Neuronal stem cell (in vitro differentiated cells): Measurements from ENCODE around the gene LRPPRC.

Source experiments
- DNase-seq: peaks from one replicate; pipeline ENCODE4 v3.0.0-alpha.2; 2013; ENCODE audit warnings: low spot score
- H2AFZ ChIP-seq: one replicate; pipeline ENCODE4 v1.6.1; 2013; ENCODE audit warnings: mild to moderate bottlenecking, low read length, inconsistent platforms
- H2AK5ac ChIP-seq: 2 replicates; pipeline ENCODE4 v1.6.1; 2013; ENCODE audit warnings: low read depth, mild to moderate bottlenecking, inconsistent platforms, low read length, moderate library complexity, mixed read lengths
- H2BK120ac ChIP-seq: 2 replicates; pipeline ENCODE4 v1.6.1; 2013; ENCODE audit warnings: low read depth, mild to moderate bottlenecking, inconsistent platforms, low read length, moderate library complexity, mixed read lengths
- H2BK12ac ChIP-seq: one replicate; pipeline ENCODE4 v1.6.1; 2013; ENCODE audit warnings: low read length, inconsistent platforms
- H2BK15ac ChIP-seq: 2 replicates; pipeline ENCODE4 v1.6.1; 2013; ENCODE audit warnings: mild to moderate bottlenecking, low read length, inconsistent platforms, mixed read lengths
- H2BK5ac ChIP-seq: one replicate; pipeline ENCODE4 v1.6.1; 2013; ENCODE audit warnings: inconsistent platforms, mild to moderate bottlenecking, low read length, moderate library complexity
- H3K14ac ChIP-seq: one replicate; pipeline ENCODE4 v1.6.1; 2013; ENCODE audit warnings: low read length, inconsistent platforms
- H3K18ac ChIP-seq: 2 replicates; pipeline ENCODE4 v1.6.1; 2013; ENCODE audit warnings: low read length, inconsistent platforms
- H3K23ac ChIP-seq: 2 replicates; pipeline ENCODE4 v1.6.1; 2013; ENCODE audit warnings: low read depth, mild to moderate bottlenecking, mixed read lengths, low read length, inconsistent platforms; ENCODE audit not compliant: poor library complexity
- H3K27ac ChIP-seq: replicated peaks from 3 replicates; pipeline ENCODE4 v1.5.1; 2013; ENCODE audit warnings: low read length, inconsistent platforms
- H3K27me3 ChIP-seq, 3 experiments: 2 replicates each; pipeline ENCODE4 v1.6.1; 2013; ENCODE audit warnings: low read length in 3 of 3, mild to moderate bottlenecking in 2 of 3, inconsistent platforms in 1 of 3, low read depth in 1 of 3, mixed read lengths in 1 of 3, moderate library complexity in 1 of 3; ENCODE audit not compliant: control insufficient read depth in 3 of 3, insufficient read depth in 3 of 3
- H3K36me3 ChIP-seq, 2 donors: replicated peaks in 1 of 2; 2 replicates each; pipeline ENCODE4 v1.6.1; 2013; ENCODE audit warnings: low read length in 2 of 2; ENCODE audit not compliant: control insufficient read depth in 2 of 2, insufficient read depth in 2 of 2
- H3K4ac ChIP-seq: 2 replicates; pipeline ENCODE4 v1.6.1; 2013; ENCODE audit warnings: inconsistent platforms, mild to moderate bottlenecking, low read length, moderate library complexity
- H3K4me1 ChIP-seq, 2 donors: 1 replicate in 1 of 2; 2 replicates in 1 of 2; pipeline ENCODE4 v1.6.1; 2013; ENCODE audit warnings: low read length in 2 of 2, low read depth in 1 of 2; ENCODE audit not compliant: control insufficient read depth in 2 of 2, insufficient read depth in 1 of 2
- H3K4me2 ChIP-seq: one replicate; pipeline ENCODE4 v1.6.1; 2013; ENCODE audit warnings: mild to moderate bottlenecking, low read length, inconsistent platforms; ENCODE audit not compliant: insufficient read depth, poor library complexity, severe bottlenecking
- H3K4me3 ChIP-seq, 2 donors: 2 replicates each; pipeline ENCODE4 v1.5.1; 2013; ENCODE audit warnings: low read length in 2 of 2, mild to moderate bottlenecking in 2 of 2, inconsistent platforms in 1 of 2, moderate library complexity in 1 of 2
- H3K79me1 ChIP-seq: one replicate; pipeline ENCODE4 v1.6.1; 2013; ENCODE audit warnings: low read depth, mild to moderate bottlenecking, inconsistent platforms, low read length, moderate library complexity
- H3K9ac ChIP-seq: one replicate; pipeline ENCODE4 v1.6.1; 2013; ENCODE audit warnings: mild to moderate bottlenecking, low read depth, low read length, inconsistent platforms; ENCODE audit not compliant: poor library complexity
- H3K9me3 ChIP-seq, 2 donors: replicated peaks in 1 of 2; 2 replicates each; pipeline versions ENCODE3 to v1.6.1; 2013; ENCODE audit warnings: low read length in 2 of 2, mild to moderate bottlenecking in 2 of 2, inconsistent platforms in 1 of 2, low read depth in 1 of 2, mixed read lengths in 1 of 2, moderate library complexity in 1 of 2; ENCODE audit not compliant: control insufficient read depth in 2 of 2, insufficient read depth in 1 of 2
- H4K8ac ChIP-seq: one replicate; pipeline ENCODE4 v1.6.1; 2013; ENCODE audit warnings: low read depth, mild to moderate bottlenecking, inconsistent platforms, low read length, moderate library complexity
- H4K91ac ChIP-seq: one replicate; pipeline ENCODE4 v1.6.1; 2013; ENCODE audit warnings: low read length, low read depth, mild to moderate bottlenecking, inconsistent platforms; ENCODE audit not compliant: poor library complexity
- WGBS, 2 donors: extraction: QIAGEN DNeasy Blood & Tissue Kit; methylation state at CpG; one replicate each; pipeline ENCODE4 v1.1.7; 2013; ENCODE audit warnings: missing lambda C conversion rate in 2 of 2, mixed read lengths in 1 of 2; ENCODE audit not compliant: insufficient read length in 2 of 2, insufficient replicate concordance in 1 of 2; ENCODE audit errors: extremely low coverage in 2 of 2; 5-methylcytosine and 5-hydroxymethylcytosine counted together

The LRPPRC gene

DNA sequence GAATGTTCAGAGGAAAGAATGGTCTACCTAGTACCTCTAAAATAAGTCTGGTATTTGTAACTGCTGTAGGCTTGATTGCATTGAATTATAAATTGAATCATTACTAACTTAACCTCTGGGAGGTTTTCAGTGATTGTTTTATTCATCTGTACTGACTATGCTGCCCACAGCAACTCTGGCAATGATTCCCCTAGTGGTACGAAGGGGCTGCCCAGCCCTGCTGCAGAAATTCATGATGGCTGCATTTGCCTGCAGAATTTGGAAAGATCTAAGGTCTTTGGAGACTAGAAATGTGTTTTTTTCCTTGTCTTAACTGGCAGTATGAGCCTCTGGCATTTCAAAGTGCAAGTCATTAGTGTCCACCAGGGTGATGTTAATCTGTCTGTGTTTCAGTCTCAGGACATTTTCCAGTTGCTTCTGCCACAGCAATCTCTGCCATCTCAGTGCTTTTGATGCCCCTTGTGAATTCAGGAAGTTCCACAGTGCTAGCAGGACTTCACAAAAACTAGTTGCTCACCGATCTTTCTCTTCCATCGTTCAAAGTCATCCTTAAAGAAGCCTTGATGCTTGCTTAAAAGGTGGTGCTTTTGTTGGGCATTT lies 13.4 kb upstream of the LRPPRC start:
- H2BK120ac ChIP-seq: no peak overlapping the region
- H3K4me3 ChIP-seq: no peak overlapping the region
- no peak overlapping the region for H2AK5ac ChIP-seq
- no peak overlapping the region for H3K18ac ChIP-seq
- H4K8ac ChIP-seq: no peak overlapping the region
- no peak overlapping the region for H3K4ac ChIP-seq
- no peak overlapping the region for H2BK15ac ChIP-seq
- no peaks in the 10 kb centered on the region for H3K9me3 ChIP-seq
- H3K27me3 ChIP-seq: peaks cover 0 to 7% (median 0%) of the 10 kb centered on the region in 3 experiments
- no peak for DNase-seq
- no peaks in the 10 kb centered on the region for H3K36me3 ChIP-seq
- H2AFZ ChIP-seq: no peak overlapping the region
- no peaks in the 10 kb centered on the region for H3K79me1 ChIP-seq
- WGBS, 2 donors: no CpG with 5 or more reads among the region's 3 CpGs
- no peaks in the 10 kb centered on the region for H3K4me1 ChIP-seq
- no peak overlapping the region for H2BK5ac ChIP-seq
- H3K27ac ChIP-seq: no peak overlapping the region
- H3K9ac ChIP-seq: no peak overlapping the region
- H2BK12ac ChIP-seq: no peak overlapping the region
- no peak overlapping the region for H3K23ac ChIP-seq
- no peak overlapping the region for H3K4me2 ChIP-seq
- no peak overlapping the region for H4K91ac ChIP-seq
- H3K14ac ChIP-seq: no peak overlapping the region

GRCh38 chr2:44005846-44006245 lies 10.1 kb upstream of the LRPPRC start:
- Histone ChIP-seq H3K4me3 (no peak overlapping the region), H3K9ac (no peak overlapping the region), H3K27me3 (peaks cover 0 to 7% (median 0%) of the 10 kb centered on the region in 3 experiments), H2BK15ac (no peak overlapping the region), H4K91ac (no peak overlapping the region), H4K8ac (no peak overlapping the region), H3K14ac (no peak overlapping the region), H2AFZ (no peak overlapping the region), H2AK5ac (no peak overlapping the region), H2BK120ac (no peak overlapping the region), H3K36me3 (no peaks in the 10 kb centered on the region), H2BK12ac (no peak overlapping the region), H3K18ac (no peak overlapping the region), H3K9me3 (no peaks in the 10 kb centered on the region), H3K79me1 (no peaks in the 10 kb centered on the region), H3K23ac (no peak overlapping the region), H3K4ac (no peak overlapping the region), H3K4me2 (no peak overlapping the region), H2BK5ac (no peak overlapping the region), H3K27ac (no peak overlapping the region), H3K4me1 (no peaks in the 10 kb centered on the region)
- DNase-seq: no peak
- no CpG with 5 or more reads among the region's 3 CpGs for WGBS, 2 donors

GRCh38 chr2:44004735-44005602 lies 9.2 kb upstream of the LRPPRC start:
- H3K18ac ChIP-seq: no peak overlapping the region

GRCh38 chr2:44001716-44002115 lies 5.9 kb upstream of the LRPPRC start:
- Histone ChIP-seq H3K14ac (no peak overlapping the region), H2BK12ac (no peak overlapping the region), H3K23ac (no peak overlapping the region), H3K4me2 (no peak overlapping the region), H3K4ac (no peak overlapping the region), H2BK5ac (no peak overlapping the region), H3K9ac (no peak overlapping the region), H2BK120ac (no peak overlapping the region), H4K8ac (no peak overlapping the region), H3K36me3 (no peaks in the 10 kb centered on the region), H3K4me3 (no peak overlapping the region), H2AK5ac (no peak overlapping the region), H3K79me1 (no peaks in the 10 kb centered on the region), H3K27me3 (no peaks in the 10 kb centered on the region), H4K91ac (no peak overlapping the region), H2BK15ac (no peak overlapping the region), H3K18ac (no peak overlapping the region), H2AFZ (no peak overlapping the region), H3K27ac (no peak overlapping the region), H3K4me1 (no peaks in the 10 kb centered on the region), H3K9me3 (no peaks in the 10 kb centered on the region)
- no peak for DNase-seq
- no CpG with 5 or more reads among the region's 1 CpG for WGBS, 2 donors

More at GRCh38 chr2:44004735-44005602, 9.2 kb upstream of the LRPPRC start:
- Histone ChIP-seq H3K4me2 (no peak overlapping the region), H2BK5ac (no peak overlapping the region), H2AFZ (no peak overlapping the region), H3K9ac (no peak overlapping the region), H3K23ac (no peak overlapping the region), H3K4me1 (no peaks in the 10 kb centered on the region), H2BK15ac (no peak overlapping the region), H3K79me1 (no peaks in the 10 kb centered on the region), H2AK5ac (no peak overlapping the region), H3K4ac (no peak overlapping the region), H3K36me3 (no peaks in the 10 kb centered on the region), H3K14ac (no peak overlapping the region), H3K9me3 (no peaks in the 10 kb centered on the region), H4K8ac (no peak overlapping the region), H4K91ac (no peak overlapping the region), H2BK120ac (no peak overlapping the region), H2BK12ac (no peak overlapping the region), H3K4me3 (no peak overlapping the region), H3K27ac (no peak overlapping the region), H3K27me3 (peaks cover 0 to 5% (median 0%) of the 10 kb centered on the region in 3 experiments)
- DNase-seq: no peak
- no CpG with 5 or more reads among the region's 3 CpGs for WGBS, 2 donors
